ENCODE data around the gene CGA. TPM values are rescaled to one million over a fixed set of nuclear protein-coding genes. Genes with fewer than 3 reads are reported as not detected.

The CGA gene
- polyA plus RNA-seq, 1 of the 3 experiments (the other 2 are of a cell fraction) = 0.10 TPM

DNA sequence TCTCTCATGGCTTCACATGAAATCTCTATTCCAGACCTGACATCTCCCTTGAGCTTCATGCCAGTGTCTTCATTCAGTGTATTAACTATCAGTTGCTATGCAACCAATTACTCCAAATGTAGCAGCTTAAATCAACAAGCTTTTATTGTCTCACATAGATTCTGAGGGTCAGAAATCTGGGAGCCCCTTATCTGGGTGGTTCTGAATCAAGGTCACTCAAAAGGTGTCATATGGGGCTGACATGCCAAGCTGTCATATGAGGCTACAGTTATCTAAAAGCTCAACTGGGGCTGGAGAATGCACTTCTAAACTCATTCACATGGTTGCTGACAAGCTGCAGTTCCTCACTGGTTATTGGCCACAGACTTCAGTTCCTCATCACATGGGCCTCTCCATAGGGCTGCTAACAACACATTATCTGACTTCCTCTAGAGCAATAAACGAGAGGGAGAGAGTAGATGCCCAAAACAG, 7.3 kb upstream of the CGA start (continued):
- TF ChIP-seq, protein P1, sequence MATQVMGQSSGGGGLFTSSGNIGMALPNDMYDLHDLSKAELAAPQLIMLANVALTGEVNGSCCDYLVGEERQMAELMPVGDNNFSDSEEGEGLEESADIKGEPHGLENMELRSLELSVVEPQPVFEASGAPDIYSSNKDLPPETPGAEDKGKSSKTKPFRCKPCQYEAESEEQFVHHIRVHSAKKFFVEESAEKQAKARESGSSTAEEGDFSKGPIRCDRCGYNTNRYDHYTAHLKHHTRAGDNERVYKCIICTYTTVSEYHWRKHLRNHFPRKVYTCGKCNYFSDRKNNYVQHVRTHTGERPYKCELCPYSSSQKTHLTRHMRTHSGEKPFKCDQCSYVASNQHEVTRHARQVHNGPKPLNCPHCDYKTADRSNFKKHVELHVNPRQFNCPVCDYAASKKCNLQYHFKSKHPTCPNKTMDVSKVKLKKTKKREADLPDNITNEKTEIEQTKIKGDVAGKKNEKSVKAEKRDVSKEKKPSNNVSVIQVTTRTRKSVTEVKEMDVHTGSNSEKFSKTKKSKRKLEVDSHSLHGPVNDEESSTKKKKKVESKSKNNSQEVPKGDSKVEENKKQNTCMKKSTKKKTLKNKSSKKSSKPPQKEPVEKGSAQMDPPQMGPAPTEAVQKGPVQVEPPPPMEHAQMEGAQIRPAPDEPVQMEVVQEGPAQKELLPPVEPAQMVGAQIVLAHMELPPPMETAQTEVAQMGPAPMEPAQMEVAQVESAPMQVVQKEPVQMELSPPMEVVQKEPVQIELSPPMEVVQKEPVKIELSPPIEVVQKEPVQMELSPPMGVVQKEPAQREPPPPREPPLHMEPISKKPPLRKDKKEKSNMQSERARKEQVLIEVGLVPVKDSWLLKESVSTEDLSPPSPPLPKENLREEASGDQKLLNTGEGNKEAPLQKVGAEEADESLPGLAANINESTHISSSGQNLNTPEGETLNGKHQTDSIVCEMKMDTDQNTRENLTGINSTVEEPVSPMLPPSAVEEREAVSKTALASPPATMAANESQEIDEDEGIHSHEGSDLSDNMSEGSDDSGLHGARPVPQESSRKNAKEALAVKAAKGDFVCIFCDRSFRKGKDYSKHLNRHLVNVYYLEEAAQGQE (IDR thresholded peaks at IDR 0.05; ENCODE audit: low read depth, low read length) = no peak
- TF ChIP-seq FOXJ3 (CRISPR knock-in tag; IDR thresholded peaks at IDR 0.05) (no peak), POLR2AphosphoS5 (IDR thresholded peaks at IDR 0.05; ENCODE audit: low read depth, low read length) (no peak), NFIC (IDR thresholded peaks at IDR 0.05; ENCODE audit: borderline replicate concordance) (no peak)

DNA sequence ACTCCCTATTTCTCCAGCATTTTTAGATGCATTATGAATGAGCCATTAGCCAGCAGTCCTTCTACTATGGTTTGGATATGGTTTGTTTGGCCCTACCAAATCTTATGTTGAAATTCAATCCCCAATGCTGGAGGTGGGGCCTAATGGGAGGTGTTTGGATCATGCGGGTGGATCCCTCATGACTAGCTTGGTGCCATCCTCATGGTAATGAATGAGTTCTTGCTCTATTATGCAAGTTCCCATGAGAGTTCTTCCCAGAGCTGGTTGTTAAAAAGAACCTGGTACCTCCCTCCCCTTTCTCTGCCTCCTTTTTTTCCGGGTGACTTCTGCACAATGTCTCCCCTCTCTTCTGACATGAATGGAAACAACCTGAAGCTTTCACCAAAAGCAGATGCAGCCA, 6.2 kb upstream of the CGA start:
- DNase-seq = no peak

More for the DNA sequence above, 6.2 kb upstream of the CGA start:
- Histone ChIP-seq H3K9me3 (no peaks in the 10 kb centered on the region), H3K27me3 (ENCODE audit: insufficient read depth) (no peaks in the 10 kb centered on the region), H2AFZ (ENCODE audit: low read depth) (no peak overlapping the region), H3K9me2 (no peaks in the 10 kb centered on the region), H4K20me1 (ENCODE audit: insufficient read depth) (no peaks in the 10 kb centered on the region), H3K27ac (ENCODE audit: low read depth in 2 of 2, low read length in 1 of 2) (no peak overlapping the region), H3K36me3 (replicated peaks in 1 of 2; ENCODE audit: control insufficient read depth in 1 of 2, insufficient read depth in 2 of 2, low read length in 1 of 2) (no peaks in the 10 kb centered on the region), H3K4me2 (no peak overlapping the region), H3F3A (replicated peaks; ENCODE audit: insufficient read depth) (peaks cover 16% of the 10 kb centered on the region), H3K4me1 (ENCODE audit: control insufficient read depth in 1 of 2, insufficient read depth in 2 of 2, low read depth in 1 of 2, low read length in 1 of 2) (peaks cover 0 to 9% of the 10 kb centered on the region in 2 experiments; a peak in 1 of 4 replicates), H3K79me2 (ENCODE audit: insufficient read depth) (no peaks in the 10 kb centered on the region), H3K9ac (no peak overlapping the region), H3K4me3 (ENCODE audit: low read depth in 2 of 2, low read length in 1 of 2) (no peak overlapping the region)
- no peak for TF ChIP-seq GATA2 (CRISPR knock-in tag; IDR thresholded peaks at IDR 0.05)
- no peak for TF ChIP-seq FOXM1 (IDR thresholded peaks at IDR 0.05; ENCODE audit: low read depth)
- no peak for TF ChIP-seq GABPA (IDR thresholded peaks at IDR 0.05; ENCODE audit: low read depth)
- TF ChIP-seq, protein P1 (IDR thresholded peaks at IDR 0.05; ENCODE audit: low read depth, low read length) = no peak
- TF ChIP-seq, protein P2, sequence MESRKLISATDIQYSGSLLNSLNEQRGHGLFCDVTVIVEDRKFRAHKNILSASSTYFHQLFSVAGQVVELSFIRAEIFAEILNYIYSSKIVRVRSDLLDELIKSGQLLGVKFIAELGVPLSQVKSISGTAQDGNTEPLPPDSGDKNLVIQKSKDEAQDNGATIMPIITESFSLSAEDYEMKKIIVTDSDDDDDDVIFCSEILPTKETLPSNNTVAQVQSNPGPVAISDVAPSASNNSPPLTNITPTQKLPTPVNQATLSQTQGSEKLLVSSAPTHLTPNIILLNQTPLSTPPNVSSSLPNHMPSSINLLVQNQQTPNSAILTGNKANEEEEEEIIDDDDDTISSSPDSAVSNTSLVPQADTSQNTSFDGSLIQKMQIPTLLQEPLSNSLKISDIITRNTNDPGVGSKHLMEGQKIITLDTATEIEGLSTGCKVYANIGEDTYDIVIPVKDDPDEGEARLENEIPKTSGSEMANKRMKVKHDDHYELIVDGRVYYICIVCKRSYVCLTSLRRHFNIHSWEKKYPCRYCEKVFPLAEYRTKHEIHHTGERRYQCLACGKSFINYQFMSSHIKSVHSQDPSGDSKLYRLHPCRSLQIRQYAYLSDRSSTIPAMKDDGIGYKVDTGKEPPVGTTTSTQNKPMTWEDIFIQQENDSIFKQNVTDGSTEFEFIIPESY (IDR thresholded peaks at IDR 0.05; ENCODE audit: borderline replicate concordance, low read depth) = no peak
- no peak for TF ChIP-seq CHD2 (IDR thresholded peaks at IDR 0.05; ENCODE audit: low read length, partially characterized antibody)
- TF ChIP-seq FOSL2 (IDR thresholded peaks at IDR 0.05; ENCODE audit: borderline replicate concordance, low read depth) = no peak
- ChIA-PET POLR2A (no interaction called here), CTCF (no interaction called here)
- WGBS (ENCODE audit: low lambda C conversion rate) = 68% methylated on average over 2 of the region's 2 CpGs

All from SK-N-SH (cell line).